Daoy (cell line): Measurements from ENCODE around the gene MEIS1. TPM values are rescaled to one million over a fixed set of nuclear protein-coding genes. Genes with fewer than 3 reads are reported as not detected.
"Not testable (repeated sequence)": the region's sequence is repeated elsewhere in the genome, so short reads cannot be mapped to it uniquely, and the experiment has no call there.

Source experiments
- DNase-seq: peaks from one replicate; pipeline ENCODE4 v3.0.0-alpha.2; 2015; ENCODE audit warnings: low read depth
- total RNA-seq: library from RNA; depleted of rRNA; stranded (reverse); fragments of >200 nt; shearing (Covaris generic); gene quantifications from 2 replicates; pipeline ENCODE4 v1.2.3, GENCODE V29; 2014; rRNA removed

MEIS1 gene
- 4.5 and 7.3 TPM in 2 replicates for total RNA-seq

GRCh38 chr2:66434679-66435548, at the start of gene MEIS1:
TSS of gene MEIS1 (plus strand) at chr2:66435125. CDS start at chr2:66435857, 732 bp downstream.
- DNase-seq = peak; percentile 93

- DNase-seq = no peak
Observed at GRCh38 chr2:66387016-66387753, 47.7 kb upstream of the MEIS1 start.

- DNase-seq = peak; percentile 49
Observed at GRCh38 chr2:66389651-66390131, 45.2 kb upstream of the MEIS1 start.

GRCh38 chr2:66390152-66390551, 44.8 kb upstream of the MEIS1 start:
- no peak for DNase-seq

GRCh38 chr2:66390811-66391210, 44.1 kb upstream of the MEIS1 start:
- no peak for DNase-seq

GRCh38 chr2:66391240-66391639, 43.7 kb upstream of the MEIS1 start:
- DNase-seq = not testable (repeated sequence)

GRCh38 chr2:66405473-66405872, 29.5 kb upstream of the MEIS1 start:
- no peak for DNase-seq

GRCh38 chr2:66408905-66409304, 26.0 kb upstream of the MEIS1 start:
- no peak for DNase-seq

- no peak for DNase-seq
Observed at GRCh38 chr2:66412874-66413273, 22.1 kb upstream of the MEIS1 start.

GRCh38 chr2:66414896-66415295, 20.0 kb upstream of the MEIS1 start:
- DNase-seq = no peak

- DNase-seq = no peak
Observed at GRCh38 chr2:66418381-66418780, 16.5 kb upstream of the MEIS1 start.

GRCh38 chr2:66421612-66422011, 13.3 kb upstream of the MEIS1 start:
- DNase-seq = no peak

GRCh38 chr2:66423391-66424124, 11.4 kb upstream of the MEIS1 start:
- no peak for DNase-seq

GRCh38 chr2:66426244-66427111, 8.4 kb upstream of the MEIS1 start:
- DNase-seq = no peak

- no peak for DNase-seq
Observed at GRCh38 chr2:66427300-66427699, 7.6 kb upstream of the MEIS1 start.

GRCh38 chr2:66428986-66429612, 5.8 kb upstream of the MEIS1 start:
- no peak for DNase-seq

GRCh38 chr2:66429693-66430504, 5.0 kb upstream of the MEIS1 start:
- no peak for DNase-seq

- DNase-seq = no peak
Observed at GRCh38 chr2:66430505-66431273, 4.2 kb upstream of the MEIS1 start.

GRCh38 chr2:66431274-66431642, 3.7 kb upstream of the MEIS1 start:
- DNase-seq = no peak
